WI38 (cell line): Measurements from ENCODE around the gene ZNFX1.

Experiments used
- H3K4me3 ChIP-seq: 2 replicates; pipeline ENCODE4 v1.5.1; 2011; ENCODE audit warnings: low read depth, mild to moderate bottlenecking, control low read depth, low read length
- TF ChIP-seq, protein P1 (sequence below): IDR thresholded peaks from 2 replicates; pipeline ENCODE4 v1.5.1; 2012; ENCODE audit warnings: low read depth, mild to moderate bottlenecking, control low read depth, low read length

The ZNFX1 gene

DNA sequence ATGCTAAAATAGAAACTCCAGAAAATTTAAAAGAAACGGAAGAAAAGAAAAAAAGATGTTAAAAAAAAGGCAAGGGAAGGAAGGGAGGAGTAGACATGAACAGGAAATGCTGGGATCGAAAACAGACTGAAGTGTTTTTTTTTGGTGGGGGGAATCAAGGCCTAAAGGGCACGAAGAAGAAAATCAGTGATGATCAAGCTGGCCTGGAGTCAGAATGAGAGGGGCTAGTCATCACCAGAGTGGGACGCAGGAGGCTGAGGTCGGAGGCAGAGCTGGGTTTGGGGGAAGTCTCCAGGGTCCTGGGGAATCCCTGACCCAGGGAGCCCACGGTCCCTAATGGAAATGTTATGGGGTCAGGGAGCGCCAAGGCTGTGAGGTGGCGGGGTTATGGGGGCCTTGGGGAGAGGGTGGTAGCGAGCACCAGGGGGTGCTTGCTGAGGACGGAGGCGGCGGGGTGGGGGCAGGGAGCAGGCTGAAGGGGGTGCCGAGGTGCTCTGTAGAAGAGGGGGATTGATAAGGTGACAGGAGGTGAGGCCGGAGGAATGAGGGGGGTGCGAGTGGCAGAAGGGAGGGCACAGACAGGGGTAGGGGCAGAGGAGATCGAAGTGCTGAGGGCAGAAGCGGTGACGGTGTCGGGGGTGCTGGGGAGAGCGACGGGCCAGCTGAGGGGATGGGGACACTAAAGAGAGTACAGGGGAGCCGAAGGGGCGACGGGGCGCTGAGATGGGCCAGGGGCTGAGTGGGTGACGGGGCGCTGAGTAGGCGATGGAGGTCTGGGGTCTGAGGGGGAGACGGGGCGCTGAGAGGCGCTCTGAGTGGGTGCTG, 684 bp downstream of the ZNFX1 start:
- H3K4me3 ChIP-seq: peak overlapping the region; percentile 75
- TF ChIP-seq, protein P1, sequence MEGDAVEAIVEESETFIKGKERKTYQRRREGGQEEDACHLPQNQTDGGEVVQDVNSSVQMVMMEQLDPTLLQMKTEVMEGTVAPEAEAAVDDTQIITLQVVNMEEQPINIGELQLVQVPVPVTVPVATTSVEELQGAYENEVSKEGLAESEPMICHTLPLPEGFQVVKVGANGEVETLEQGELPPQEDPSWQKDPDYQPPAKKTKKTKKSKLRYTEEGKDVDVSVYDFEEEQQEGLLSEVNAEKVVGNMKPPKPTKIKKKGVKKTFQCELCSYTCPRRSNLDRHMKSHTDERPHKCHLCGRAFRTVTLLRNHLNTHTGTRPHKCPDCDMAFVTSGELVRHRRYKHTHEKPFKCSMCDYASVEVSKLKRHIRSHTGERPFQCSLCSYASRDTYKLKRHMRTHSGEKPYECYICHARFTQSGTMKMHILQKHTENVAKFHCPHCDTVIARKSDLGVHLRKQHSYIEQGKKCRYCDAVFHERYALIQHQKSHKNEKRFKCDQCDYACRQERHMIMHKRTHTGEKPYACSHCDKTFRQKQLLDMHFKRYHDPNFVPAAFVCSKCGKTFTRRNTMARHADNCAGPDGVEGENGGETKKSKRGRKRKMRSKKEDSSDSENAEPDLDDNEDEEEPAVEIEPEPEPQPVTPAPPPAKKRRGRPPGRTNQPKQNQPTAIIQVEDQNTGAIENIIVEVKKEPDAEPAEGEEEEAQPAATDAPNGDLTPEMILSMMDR: no peak

DNA sequence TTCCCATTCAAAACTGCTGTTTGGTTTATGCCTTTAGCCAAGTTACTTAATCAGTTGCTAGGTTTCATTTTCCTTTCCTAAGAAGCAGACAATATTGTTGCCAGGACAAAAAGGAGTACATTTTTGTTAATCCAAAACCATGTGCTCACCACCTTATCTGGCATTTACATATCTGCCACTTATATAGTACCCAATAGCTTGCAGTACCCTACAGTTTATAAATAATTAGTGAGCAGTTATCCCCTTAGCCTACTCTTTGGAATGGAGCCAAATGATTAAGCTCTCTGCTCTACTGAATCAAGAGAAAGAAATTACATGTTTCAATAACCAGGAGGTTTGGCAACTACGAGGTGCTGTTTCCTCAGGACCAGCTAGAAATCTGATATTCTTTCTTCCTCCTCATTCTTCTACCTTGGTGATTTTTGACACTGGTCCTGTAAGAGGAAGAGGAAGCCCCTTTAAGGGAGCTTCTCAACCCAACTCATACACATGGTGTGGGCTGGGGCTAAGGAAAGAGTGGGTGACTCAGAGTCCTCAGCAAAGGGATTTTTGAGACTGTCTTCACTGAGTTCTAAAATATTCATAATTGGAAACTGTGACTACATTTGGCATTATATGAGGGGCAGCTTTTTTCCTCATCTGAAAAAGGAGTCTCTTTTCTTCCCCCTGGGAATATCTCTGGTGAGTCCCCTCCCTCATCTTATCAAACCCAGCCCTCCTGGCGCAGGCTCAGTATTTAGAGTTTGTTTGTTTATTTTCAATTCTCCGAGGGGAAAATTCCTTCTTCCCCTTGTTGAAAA, 1.5 kb downstream of the ZNFX1 start:
- TF ChIP-seq, protein P1: no peak
- peak overlapping the region; percentile 75 for H3K4me3 ChIP-seq

DNA sequence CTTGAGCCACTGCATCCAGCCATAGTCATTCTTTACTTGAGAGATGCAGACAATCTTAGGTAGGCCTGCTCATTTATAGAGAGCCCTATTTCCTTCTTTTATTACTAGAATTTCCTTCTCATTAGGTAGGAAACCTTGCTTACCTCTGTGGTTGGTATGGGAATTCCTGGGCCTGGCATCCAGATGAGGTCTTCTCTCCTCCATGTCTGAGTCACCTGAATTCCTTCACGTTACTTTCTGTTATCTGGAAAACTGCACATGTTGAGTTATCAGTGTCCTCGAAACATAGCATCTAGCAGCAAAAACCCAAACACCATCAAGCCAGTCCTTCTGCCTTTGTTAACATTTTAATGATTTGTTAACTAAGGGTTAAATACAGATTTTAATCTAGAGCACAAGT, 2.2 kb downstream of the ZNFX1 start:
- H3K4me3 ChIP-seq: peak overlapping the region; percentile 75
- TF ChIP-seq, protein P1: no peak

DNA sequence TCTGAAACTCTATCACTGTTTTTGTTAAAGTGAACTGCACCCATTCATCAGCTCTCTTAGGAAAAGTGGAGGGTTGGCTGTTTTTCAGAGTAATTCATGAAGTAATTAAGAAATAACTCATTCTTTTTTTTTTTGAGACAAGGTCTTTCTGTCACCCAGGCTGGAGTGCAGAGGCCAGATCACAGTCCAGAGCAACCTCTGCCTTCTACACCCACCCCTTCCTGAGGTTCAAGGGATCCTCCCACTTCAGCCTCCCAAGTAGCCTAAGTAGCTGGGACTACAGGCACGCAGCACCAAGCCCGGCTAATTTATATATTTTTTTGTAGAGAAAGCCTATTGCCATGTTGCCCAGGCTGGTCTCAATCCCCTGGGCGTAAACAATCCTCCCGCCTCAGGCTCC, 2.6 kb downstream of the ZNFX1 start:
- H3K4me3 ChIP-seq: no peak overlapping the region
- TF ChIP-seq, protein P1: no peak

DNA sequence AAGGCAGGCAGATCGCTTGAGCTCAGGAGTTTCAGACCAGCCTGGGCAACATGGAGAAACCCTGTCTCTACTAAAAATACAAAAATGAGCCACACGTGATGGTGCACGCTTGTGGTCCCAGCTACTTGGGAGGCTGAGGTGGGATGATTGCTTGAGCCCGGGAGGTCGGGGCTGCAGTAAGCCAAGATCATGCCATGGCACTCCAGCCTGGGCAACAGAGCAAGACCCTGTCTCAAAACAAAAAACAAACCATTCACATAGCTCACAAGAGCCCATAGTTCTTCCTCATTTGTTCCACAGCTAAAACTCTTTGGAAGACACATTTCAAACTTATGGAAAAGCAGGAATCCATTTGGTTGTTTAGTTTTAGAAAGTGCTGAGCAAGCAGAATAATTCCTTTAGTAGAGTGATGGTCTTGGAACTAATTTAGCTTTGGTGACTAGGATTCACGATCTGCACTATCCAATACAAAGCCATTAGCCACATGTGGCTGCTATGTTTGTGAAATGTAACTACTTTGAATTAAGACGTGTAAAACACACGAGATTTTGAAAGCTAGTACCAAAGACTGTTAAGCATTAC, 4.1 kb downstream of the ZNFX1 start:
- no peak overlapping the region for H3K4me3 ChIP-seq

DNA sequence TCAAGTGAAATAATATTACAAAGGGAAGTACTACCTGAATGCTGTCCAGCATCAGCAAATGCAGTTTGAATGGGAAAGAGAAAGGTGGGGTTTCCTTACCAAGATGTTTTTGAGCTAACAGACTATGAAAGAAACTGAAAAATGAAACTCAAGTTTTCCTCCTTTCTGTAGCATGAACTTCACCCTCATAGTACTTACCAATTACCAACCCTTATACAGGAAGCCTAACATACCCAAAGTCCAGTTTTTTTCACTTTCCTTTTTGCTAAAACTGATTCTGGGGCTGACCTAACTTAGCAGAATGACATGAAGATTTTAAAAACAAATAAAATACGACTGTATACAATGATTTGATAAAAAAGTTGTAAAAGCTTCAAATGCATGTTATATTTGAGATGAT, 5.2 kb downstream of the ZNFX1 start:
- TF ChIP-seq, protein P1: no peak
- H3K4me3 ChIP-seq: no peak overlapping the region

More for the DNA sequence above, 4.1 kb downstream of the ZNFX1 start:
- TF ChIP-seq, protein P1: no peak

DNA sequence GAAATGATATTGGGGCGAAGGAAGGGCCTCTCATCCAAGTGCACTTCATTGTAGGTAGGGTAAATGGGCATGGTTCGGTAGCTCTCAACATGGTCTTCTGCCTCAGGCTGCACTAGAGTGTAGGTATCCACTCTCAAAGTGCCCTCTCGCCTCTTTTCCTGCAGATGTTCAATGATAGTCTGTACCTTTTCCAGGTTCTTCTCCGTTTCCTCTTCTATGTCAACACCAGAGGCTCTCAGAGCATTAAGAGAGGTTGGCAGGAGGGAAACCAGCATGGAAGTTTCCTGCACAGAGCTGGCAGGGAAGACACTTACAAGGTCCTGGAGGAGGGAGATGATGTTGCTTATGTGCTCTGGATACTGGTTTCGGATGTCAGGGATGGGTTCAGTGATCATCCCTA, 7.1 kb downstream of the ZNFX1 start:
- H3K4me3 ChIP-seq: no peak overlapping the region
- TF ChIP-seq, protein P1: no peak
